GM18526 (cell line): Measurements from ENCODE around the gene MRTFB.
A peak's percentile ranks its signal among the peaks of the same experiment; 100 is the strongest.

Experiments used
- POLR2A ChIP-seq: IDR thresholded peaks from 3 replicates; pipeline ENCODE4 v1.6.1; 2011; ENCODE audit not compliant: insufficient read length; ENCODE audit errors: extremely low read depth

The MRTFB gene

GRCh38 chr16:14263011-14263410 is 191.9 kb downstream of the MRTFB start:
- no peak for TF ChIP-seq POLR2A

GRCh38 chr16:14263769-14264168 is 192.7 kb downstream of the MRTFB start:
- no peak for TF ChIP-seq POLR2A

GRCh38 chr16:14264327-14264943 is 193.3 kb downstream of the MRTFB start:
- no peak for TF ChIP-seq POLR2A

GRCh38 chr16:14268073-14268472 is 197.0 kb downstream of the MRTFB start:
- no peak for TF ChIP-seq POLR2A

- TF ChIP-seq POLR2A = no peak
These were observed 204.8 kb downstream of the MRTFB start for GRCh38 chr16:14275934-14276333.

GRCh38 chr16:14278749-14279148 is 207.6 kb downstream of the MRTFB start:
- no peak for TF ChIP-seq POLR2A

GRCh38 chr16:14280541-14280940 is 209.4 kb downstream of the MRTFB start:
- TF ChIP-seq POLR2A = no peak

- no peak for TF ChIP-seq POLR2A
These were observed 212.7 kb downstream of the MRTFB start for GRCh38 chr16:14283786-14284185.

GRCh38 chr16:14284371-14284770 is 213.3 kb downstream of the MRTFB start:
- TF ChIP-seq POLR2A = no peak

- no peak for TF ChIP-seq POLR2A
These were observed 213.9 kb downstream of the MRTFB start for GRCh38 chr16:14284930-14285512.

- peak; percentile 29 for TF ChIP-seq POLR2A
These were observed 214.6 kb downstream of the MRTFB start for GRCh38 chr16:14285513-14286367.

- TF ChIP-seq POLR2A = no peak
These were observed 215.5 kb downstream of the MRTFB start for GRCh38 chr16:14286368-14287230.

GRCh38 chr16:14289692-14290340 is 218.7 kb downstream of the MRTFB start:
- TF ChIP-seq POLR2A = no peak

- no peak for TF ChIP-seq POLR2A
These were observed 220.2 kb downstream of the MRTFB start for GRCh38 chr16:14291286-14291685.

GRCh38 chr16:14292051-14292825 is 221.1 kb downstream of the MRTFB start:
- TF ChIP-seq POLR2A = no peak

GRCh38 chr16:14296663-14297062 is 225.5 kb downstream of the MRTFB start:
- TF ChIP-seq POLR2A = no peak
